Esophagus muscularis mucosa (tissue), 4 donors: ENCODE data around the gene MGST2. TPM values are rescaled to one million over a fixed set of nuclear protein-coding genes. Genes with fewer than 3 reads are reported as not detected.
A peak's percentile ranks its signal among the peaks of the same experiment; 100 is the strongest.

Experiments
- DNase-seq: peaks from one replicate; pipeline ENCODE4 v3.0.0-alpha.2; 2017; ENCODE audit errors: extremely low spot score
- H3K27ac ChIP-seq, 4 donors: fragments of 200-600 bp; sonication (generic); replicated peaks in 1 of 4; 1 replicate in 3 of 4; 2 replicates in 1 of 4; pipeline ENCODE4 v1.5.1; 2016 to 2019; ENCODE audit warnings: mild to moderate bottlenecking in 1 of 4
- H3K27me3 ChIP-seq, 4 donors: fragments of 200-600 bp; sonication (generic); one replicate each; pipeline versions ENCODE4 v1.5.1 to v1.6.0; 2016 to 2019
- H3K36me3 ChIP-seq, 4 donors: fragments of 200-600 bp; sonication (generic); one replicate each; pipeline ENCODE4 v1.5.1; 2016 to 2019
- H3K4me1 ChIP-seq, 4 donors: fragments of 200-600 bp; sonication (generic); one replicate each; pipeline ENCODE4 v1.5.1; 2016 to 2019
- H3K4me3 ChIP-seq, 4 donors: fragments of 200-600 bp; sonication (generic); 1 replicate in 2 of 4; 2 replicates in 2 of 4; pipeline ENCODE4 v1.5.1; 2016 to 2019; ENCODE audit warnings: mild to moderate bottlenecking in 4 of 4, moderate library complexity in 1 of 4
- H3K9me3 ChIP-seq, 4 donors: fragments of 200-600 bp; sonication (generic); 1 replicate in 3 of 4; 2 replicates in 1 of 4; pipeline ENCODE4 v1.5.1; 2016 to 2019
- CTCF ChIP-seq, 3 experiments: fragments of 200-600 bp in 2 of 3; fragments of 450-650 bp in 1 of 3; sonication (generic) in 2 of 3; IDR thresholded peaks; one replicate each; pipeline ENCODE4 v1.5.1; 2017 to 2019; ENCODE audit warnings: antibody characterized with exemption in 3 of 3, mild to moderate bottlenecking in 2 of 3, moderate library complexity in 1 of 3
- EP300 ChIP-seq: sonication (generic); formaldehyde crosslinking; IDR thresholded peaks from one replicate; pipeline ENCODE4 v1.6.1; 2017; ENCODE audit warnings: antibody characterized with exemption
- POLR2A ChIP-seq: fragments of 450-650 bp; IDR thresholded peaks from one replicate; pipeline ENCODE4 v1.6.1; 2017; ENCODE audit warnings: antibody characterized with exemption, moderate library complexity, mild to moderate bottlenecking, low read depth
- POLR2AphosphoS5 ChIP-seq, 2 donors: sonication (generic); formaldehyde crosslinking; IDR thresholded peaks; one replicate each; pipeline ENCODE4 v1.6.1; 2017; ENCODE audit warnings: antibody characterized with exemption in 2 of 2
- WGBS: methylation state at CpG from one replicate; pipeline ENCODE4 v1.1.5; 2018; 5-methylcytosine and 5-hydroxymethylcytosine counted together
- intact Hi-C: fragments of 100-400 bp; cut with DNase I; formaldehyde crosslinking; loops from one replicate; pipeline ENCODE4 v1.15.1; 2023
- total RNA-seq, 4 donors: library from RNA; depleted of rRNA; stranded (reverse); fragments of >200 nt; gene quantifications; one replicate each; pipeline versions ENCODE4 v1.1.0 to v1.2.1, GENCODE V29; 2016

The MGST2 gene
- total RNA-seq, 4 donors from 2014 or later = 28.7 to 39.7 (median 34.2) TPM

GRCh38 chr4:139728840-139729239 lies 63.2 kb downstream of the MGST2 start:
- WGBS = 100% methylated on average over 3 of the region's 3 CpGs
- Histone ChIP-seq H3K4me1 (peaks cover 2 to 5% (median 3%) of the 10 kb centered on the region in 4 donors), H3K4me3 (no peak overlapping the region), H3K27ac (no peak overlapping the region), H3K27me3 (no peaks in the 10 kb centered on the region), H3K9me3 (no peaks in the 10 kb centered on the region), H3K36me3 (peaks cover 0 to 15% (median 7%) of the 10 kb centered on the region in 4 donors)
- intact Hi-C loops = no loop called here
- no peak for TF ChIP-seq POLR2AphosphoS5 (IDR thresholded peaks at IDR 0.05)
- no peak for DNase-seq

- H3K27ac ChIP-seq = peak overlapping the region in 1 of 4 donors; percentile 91
- TF ChIP-seq CTCF (IDR thresholded peaks at IDR 0.05) = no peak
- TF ChIP-seq EP300 = no peak
- no peak for TF ChIP-seq POLR2A
- TF ChIP-seq POLR2AphosphoS5 (IDR thresholded peaks at IDR 0.05) = no peak
- H3K4me1 ChIP-seq = peaks cover 18 to 33% (median 24%) of the 10 kb centered on the region in 4 donors
- no peak for DNase-seq
- peaks cover 0 to 2% (median 0%) of the 10 kb centered on the region in 4 donors for H3K36me3 ChIP-seq
- intact Hi-C loops = loop anchor here (5.0 to 10.0 kb wide), 4 partner anchors 66 to 592 kb away; partner anchors contain the start of gene MGST2
- no peaks in the 10 kb centered on the region for H3K9me3 ChIP-seq
- no peaks in the 10 kb centered on the region for H3K27me3 ChIP-seq
- WGBS = 86% methylated on average over 4 of the region's 4 CpGs
- H3K4me3 ChIP-seq = no peak overlapping the region
These were observed 67.5 kb downstream of the MGST2 start for GRCh38 chr4:139732991-139733570.

DNA sequence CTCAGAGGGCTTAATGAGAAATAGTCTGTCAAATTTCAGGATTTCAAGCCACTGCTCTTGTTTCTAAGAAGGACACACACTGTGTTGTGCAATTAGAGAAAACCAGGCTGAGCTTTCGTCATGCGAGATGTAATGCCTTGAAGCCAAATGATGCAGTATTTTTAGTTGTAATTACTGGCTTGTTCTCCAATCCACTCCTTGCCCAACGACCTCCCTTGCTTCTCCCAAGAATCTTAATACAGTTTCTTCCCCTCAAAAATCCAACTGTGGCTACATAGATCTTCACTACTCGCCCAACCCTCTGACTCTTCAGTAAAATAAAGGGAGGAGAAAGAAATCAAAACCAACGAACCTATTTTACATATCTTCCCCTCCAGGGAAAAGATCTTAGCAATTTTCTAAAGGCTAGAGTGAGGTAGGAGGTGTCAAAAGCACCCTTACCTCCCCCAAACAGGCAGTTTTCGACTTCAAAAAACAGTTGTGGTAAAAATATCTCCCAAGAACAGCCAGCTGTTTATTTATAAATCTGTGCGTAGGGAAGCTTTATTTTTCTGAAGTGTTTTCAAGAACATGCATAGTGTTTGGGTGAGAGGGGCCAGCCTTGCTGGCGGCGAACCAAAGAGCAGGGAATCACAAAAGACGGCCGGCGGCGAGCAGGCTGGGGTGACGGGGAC lies 68.7 kb downstream of the MGST2 start:
- H3K9me3 ChIP-seq = no peaks in the 10 kb centered on the region
- H3K4me3 ChIP-seq = peak overlapping the region; percentile 57 to 66 (median 60)
- no peaks in the 10 kb centered on the region for H3K36me3 ChIP-seq
- no peak for DNase-seq
- peaks cover 18 to 33% (median 30%) of the 10 kb centered on the region in 4 donors for H3K4me1 ChIP-seq
- intact Hi-C loops = loop anchor here (2.0 to 10.0 kb wide), 5 partner anchors 67 to 590 kb away; partner anchors contain the start of gene MGST2
- peak; percentile 23 to 68 for TF ChIP-seq POLR2AphosphoS5 (IDR thresholded peaks at IDR 0.05)
- TF ChIP-seq POLR2A = no peak
- no peak for TF ChIP-seq EP300
- peak overlapping the region; percentile 90 to 91 (median 90) for H3K27ac ChIP-seq
- WGBS = 6% methylated on average over 14 of the region's 14 CpGs
- H3K27me3 ChIP-seq = no peaks in the 10 kb centered on the region

- intact Hi-C loops = loop anchor here (1.0 to 10.0 kb wide), 6 partner anchors 68 to 590 kb away; partner anchors contain the start of gene MGST2
- Histone ChIP-seq H3K4me1 (peaks cover 20 to 36% (median 32%) of the 10 kb centered on the region in 4 donors), H3K27me3 (no peaks in the 10 kb centered on the region), H3K36me3 (no peaks in the 10 kb centered on the region), H3K4me3 (peak overlapping the region; percentile 57 to 66 (median 60)), H3K9me3 (no peaks in the 10 kb centered on the region), H3K27ac (peak overlapping the region; percentile 90 to 91 (median 90))
- peak; percentile 86 to 97 (median 92) for TF ChIP-seq CTCF (IDR thresholded peaks at IDR 0.05)
- peak; percentile 83 to 85 for TF ChIP-seq POLR2AphosphoS5 (IDR thresholded peaks at IDR 0.05)
- no peak for TF ChIP-seq POLR2A
- peak; percentile 95 for DNase-seq
- WGBS = under 1% methylated on average over 23 of the region's 42 CpGs
These were observed 69.3 kb downstream of the MGST2 start for GRCh38 chr4:139734875-139735380.

DNA sequence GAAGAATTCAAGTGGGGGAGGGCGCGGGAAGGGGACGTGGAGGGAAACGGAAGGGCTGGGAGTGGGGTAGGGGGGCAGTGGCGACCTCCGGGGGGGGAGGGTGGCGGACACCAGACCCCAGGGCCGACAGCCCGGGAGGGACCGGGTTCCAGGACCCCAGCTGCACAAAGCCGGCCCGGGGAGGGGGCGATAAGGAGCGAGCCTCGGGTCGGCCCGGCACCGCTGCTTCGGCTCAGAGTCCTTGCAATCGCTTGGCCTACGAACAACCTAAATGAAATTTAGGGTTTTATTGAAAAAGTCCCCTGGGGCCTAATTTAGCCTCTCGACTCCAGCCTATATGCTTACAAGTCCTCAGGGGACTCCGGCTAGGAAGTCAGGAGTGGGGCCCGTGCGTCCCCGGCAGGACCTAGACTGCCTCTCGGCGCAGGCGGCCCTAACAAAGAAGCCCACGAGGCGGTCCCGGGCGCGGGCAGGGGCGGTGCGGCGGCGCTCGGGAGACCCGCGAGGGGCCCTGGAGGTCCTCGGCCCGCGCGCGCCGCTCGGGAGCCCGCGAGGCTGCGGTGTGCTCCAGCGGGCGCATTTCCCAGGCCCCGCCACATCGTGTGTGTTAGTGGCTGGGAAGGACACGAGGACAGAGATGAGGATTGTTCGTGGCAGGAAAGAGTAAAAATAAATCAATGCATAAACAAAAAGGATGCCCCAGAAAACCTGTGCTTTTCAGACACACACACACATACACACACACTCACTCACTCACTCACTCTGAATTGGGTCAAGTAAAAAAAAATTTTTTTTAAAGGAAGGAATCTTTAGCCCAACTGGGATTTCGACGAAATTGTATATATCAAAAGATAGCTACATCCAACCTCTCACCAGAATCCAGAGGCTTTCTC lies 70.0 kb downstream of the MGST2 start:
- Histone ChIP-seq H3K27me3 (no peaks in the 10 kb centered on the region), H3K27ac (peak overlapping the region; percentile 90 to 91 (median 90)), H3K9me3 (no peaks in the 10 kb centered on the region), H3K4me3 (peak overlapping the region; percentile 57 to 66 (median 60)), H3K4me1 (peaks cover 27 to 43% (median 39%) of the 10 kb centered on the region in 4 donors), H3K36me3 (no peaks in the 10 kb centered on the region)
- TF ChIP-seq CTCF (IDR thresholded peaks at IDR 0.05) = no peak
- TF ChIP-seq EP300 = no peak
- TF ChIP-seq POLR2A = no peak
- no peak for TF ChIP-seq POLR2AphosphoS5 (IDR thresholded peaks at IDR 0.05)
- DNase-seq = no peak
- 13% methylated on average over 50 of the region's 59 CpGs for WGBS
- intact Hi-C loops = loop anchor here (1.0 to 10.0 kb wide), 4 partner anchors 269 to 589 kb away; no protein-coding TSS in a partner anchor
